PC-3 (cell line): ENCODE data around the gene MAZ.

Experiments
- CTCF ChIP-seq: fragments of 300-600 bp; sonication (generic); conservative IDR thresholded peaks from 2 replicates; pipeline ENCODE4 v1.5.1; 2017; ENCODE audit warnings: antibody characterized with exemption, low read depth, mild to moderate bottlenecking, low read length
- EZH2 ChIP-seq: fragments of 300-600 bp; sonication (generic); IDR thresholded peaks from one replicate; pipeline ENCODE4 v1.6.1; 2017; ENCODE audit warnings: antibody characterized with exemption, mild to moderate bottlenecking, low read length; ENCODE audit not compliant: unreplicated experiment
- EZH2phosphoT487 ChIP-seq: fragments of 300-600 bp; sonication (generic); IDR thresholded peaks from 2 replicates; pipeline ENCODE4 v1.6.1; 2018; ENCODE audit warnings: mild to moderate bottlenecking, antibody characterized with exemption, low read length, borderline replicate concordance

GRCh38 chr16:29835926-29836325 is 29.6 kb downstream of the MAZ start:
- TF ChIP-seq CTCF (no peak), EZH2 (no peak), EZH2phosphoT487 (no peak)
